ENCODE results near the gene MCTP1.

The MCTP1 gene

DNA sequence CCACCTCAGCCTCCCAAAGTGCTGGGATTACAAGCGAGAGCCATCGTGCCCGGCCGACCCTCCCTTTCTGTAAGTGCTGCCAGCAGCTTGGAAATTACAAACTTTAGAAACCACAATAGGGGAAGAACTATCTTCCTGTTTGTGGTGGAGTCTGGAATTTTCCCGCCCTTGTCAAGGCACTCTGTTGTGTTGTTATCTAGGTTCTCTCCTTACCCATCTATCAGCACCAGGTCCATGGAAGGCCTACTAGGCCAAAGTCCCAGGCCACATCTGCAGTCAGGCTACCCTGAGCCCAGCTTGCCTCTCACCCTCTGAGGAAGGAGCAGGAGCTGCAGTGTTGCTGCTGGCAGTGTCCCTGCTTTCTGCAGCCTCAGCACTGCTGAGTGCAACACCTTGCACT, 214.9 kb downstream of the MCTP1 start:
- no peak overlapping the region for H3K27ac ChIP-seq (ENCODE audit: low read depth, low read length)
- no peaks in the 10 kb centered on the region for H3K36me3 ChIP-seq (ENCODE audit: insufficient read depth, low read length)
- no peaks in the 10 kb centered on the region for H3K27me3 ChIP-seq (ENCODE audit: control insufficient read depth in 1 of 2, insufficient read depth in 2 of 2, low read length in 2 of 2)
- H3K4me1 ChIP-seq (ENCODE audit: insufficient read depth, low read length): no peaks in the 10 kb centered on the region
- H3K9me3 ChIP-seq (ENCODE audit: low read length): no peaks in the 10 kb centered on the region
- H3K4me3 ChIP-seq (ENCODE audit: low read depth in 1 of 2, low read length in 2 of 2): no peak overlapping the region
- no peak overlapping the region for H3K9ac ChIP-seq (ENCODE audit: low read length)

- Histone ChIP-seq H3K27me3 (ENCODE audit: control insufficient read depth in 1 of 2, insufficient read depth in 2 of 2, low read length in 2 of 2) (no peaks in the 10 kb centered on the region), H3K4me3 (ENCODE audit: low read depth in 1 of 2, low read length in 2 of 2) (no peak overlapping the region), H3K36me3 (ENCODE audit: insufficient read depth, low read length) (no peaks in the 10 kb centered on the region), H3K9ac (ENCODE audit: low read length) (no peak overlapping the region), H3K9me3 (ENCODE audit: low read length) (no peaks in the 10 kb centered on the region), H3K4me1 (ENCODE audit: insufficient read depth, low read length) (no peaks in the 10 kb centered on the region), H3K27ac (ENCODE audit: low read depth, low read length) (no peak overlapping the region)
These were observed 215.9 kb downstream of the MCTP1 start for GRCh38 chr5:95069021-95069420.

- H3K4me3 ChIP-seq (ENCODE audit: low read depth in 1 of 2, low read length in 2 of 2): no peak overlapping the region
These were observed 216.5 kb downstream of the MCTP1 start for GRCh38 chr5:95068289-95068910.

DNA sequence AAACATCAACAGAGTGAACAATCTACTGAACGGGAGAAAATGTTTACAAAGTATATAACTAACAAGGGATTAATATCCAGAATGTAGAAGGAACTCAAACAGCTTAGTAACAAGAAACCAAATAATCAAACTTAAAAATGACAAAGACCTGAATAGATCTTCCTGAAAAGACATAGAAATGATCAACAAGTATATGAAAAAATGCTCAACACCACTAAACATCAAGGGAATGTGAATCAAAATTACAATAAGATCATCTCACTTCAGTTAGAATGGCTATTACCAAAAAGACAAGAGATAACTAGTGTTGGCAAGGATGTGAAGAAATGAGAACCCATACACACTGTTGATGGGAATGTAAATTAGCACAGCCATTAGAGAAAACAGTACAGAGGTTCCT, 218.8 kb downstream of the MCTP1 start:
- H3K27me3 ChIP-seq (ENCODE audit: control insufficient read depth in 1 of 2, insufficient read depth in 2 of 2, low read length in 2 of 2): no peaks in the 10 kb centered on the region
- no peaks in the 10 kb centered on the region for H3K4me1 ChIP-seq (ENCODE audit: insufficient read depth, low read length)
- H3K27ac ChIP-seq (ENCODE audit: low read depth, low read length): no peak overlapping the region

More at GRCh38 chr5:95068289-95068910, 216.5 kb downstream of the MCTP1 start:
- no peaks in the 10 kb centered on the region for H3K4me1 ChIP-seq (ENCODE audit: insufficient read depth, low read length)
- no peak overlapping the region for H3K27ac ChIP-seq (ENCODE audit: low read depth, low read length)
- H3K27me3 ChIP-seq (ENCODE audit: control insufficient read depth in 1 of 2, insufficient read depth in 2 of 2, low read length in 2 of 2): no peaks in the 10 kb centered on the region
- no peak overlapping the region for H3K9ac ChIP-seq (ENCODE audit: low read length)
- no peaks in the 10 kb centered on the region for H3K36me3 ChIP-seq (ENCODE audit: insufficient read depth, low read length)
- H3K9me3 ChIP-seq (ENCODE audit: low read length): no peaks in the 10 kb centered on the region

GRCh38 chr5:95063492-95063891, 221.4 kb downstream of the MCTP1 start:
- Histone ChIP-seq H3K36me3 (ENCODE audit: insufficient read depth, low read length) (no peaks in the 10 kb centered on the region), H3K4me1 (ENCODE audit: insufficient read depth, low read length) (no peaks in the 10 kb centered on the region), H3K9me3 (ENCODE audit: low read length) (no peaks in the 10 kb centered on the region), H3K9ac (ENCODE audit: low read length) (no peak overlapping the region), H3K27ac (ENCODE audit: low read depth, low read length) (no peak overlapping the region), H3K4me3 (ENCODE audit: low read depth in 1 of 2, low read length in 2 of 2) (no peak overlapping the region), H3K27me3 (ENCODE audit: control insufficient read depth in 1 of 2, insufficient read depth in 2 of 2, low read length in 2 of 2) (no peaks in the 10 kb centered on the region)

More for the DNA sequence above, 218.8 kb downstream of the MCTP1 start:
- Histone ChIP-seq H3K9me3 (ENCODE audit: low read length) (no peaks in the 10 kb centered on the region), H3K4me3 (ENCODE audit: low read depth in 1 of 2, low read length in 2 of 2) (no peak overlapping the region), H3K9ac (ENCODE audit: low read length) (no peak overlapping the region), H3K36me3 (ENCODE audit: insufficient read depth, low read length) (no peaks in the 10 kb centered on the region)

DNA sequence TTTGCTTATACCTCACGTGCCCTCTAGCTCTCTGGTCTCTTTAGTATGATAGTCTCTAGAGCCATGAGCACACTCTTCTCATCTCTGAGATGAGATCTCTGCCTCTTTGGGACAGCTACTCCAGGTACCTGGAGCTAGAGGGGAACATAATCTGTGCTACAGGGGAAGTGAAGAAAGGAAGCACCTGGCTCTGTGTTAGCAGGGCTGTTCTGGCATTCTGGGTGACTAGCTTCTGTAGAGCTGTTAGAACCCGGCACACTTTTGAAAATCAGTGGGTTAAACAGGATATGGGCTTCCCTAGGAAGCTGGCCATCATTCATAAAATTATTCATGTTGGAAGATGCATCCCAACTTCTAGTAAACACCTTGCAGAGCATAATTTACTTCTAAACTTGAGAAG, 224.8 kb downstream of the MCTP1 start:
- H3K36me3 ChIP-seq (ENCODE audit: insufficient read depth, low read length): no peaks in the 10 kb centered on the region
- H3K27ac ChIP-seq (ENCODE audit: low read depth, low read length): no peak overlapping the region
- H3K9me3 ChIP-seq (ENCODE audit: low read length): no peaks in the 10 kb centered on the region
- H3K27me3 ChIP-seq (ENCODE audit: control insufficient read depth in 1 of 2, insufficient read depth in 2 of 2, low read length in 2 of 2): no peaks in the 10 kb centered on the region
- H3K9ac ChIP-seq (ENCODE audit: low read length): no peak overlapping the region
- H3K4me1 ChIP-seq (ENCODE audit: insufficient read depth, low read length): no peaks in the 10 kb centered on the region
- H3K4me3 ChIP-seq (ENCODE audit: low read depth in 1 of 2, low read length in 2 of 2): no peak overlapping the region

- no peaks in the 10 kb centered on the region for H3K27me3 ChIP-seq (ENCODE audit: control insufficient read depth in 1 of 2, insufficient read depth in 2 of 2, low read length in 2 of 2)
- H3K4me3 ChIP-seq (ENCODE audit: low read depth in 1 of 2, low read length in 2 of 2): no peak overlapping the region
- no peaks in the 10 kb centered on the region for H3K4me1 ChIP-seq (ENCODE audit: insufficient read depth, low read length)
- no peak overlapping the region for H3K9ac ChIP-seq (ENCODE audit: low read length)
- no peaks in the 10 kb centered on the region for H3K9me3 ChIP-seq (ENCODE audit: low read length)
- H3K36me3 ChIP-seq (ENCODE audit: insufficient read depth, low read length): no peaks in the 10 kb centered on the region
- no peak overlapping the region for H3K27ac ChIP-seq (ENCODE audit: low read depth, low read length)
These were observed 225.3 kb downstream of the MCTP1 start for GRCh38 chr5:95059636-95060035.

DNA sequence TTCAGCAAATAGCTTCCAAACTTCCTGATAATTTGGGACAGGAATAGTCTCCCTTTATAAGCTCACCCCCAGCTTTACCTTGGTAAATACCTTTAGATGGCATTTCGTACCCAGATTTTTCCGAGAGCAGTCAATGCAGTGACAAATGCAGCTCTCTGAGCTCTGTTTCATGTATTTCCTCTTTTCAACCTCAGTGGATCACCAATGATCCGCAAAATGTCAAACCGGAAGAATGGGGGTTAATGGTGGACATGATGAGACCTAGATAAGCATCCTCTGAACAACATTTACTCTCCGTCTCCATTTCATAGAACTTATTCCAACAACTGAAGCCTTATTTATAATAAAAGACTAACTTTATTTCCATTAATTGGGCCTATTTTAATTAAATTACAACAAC, 227.3 kb downstream of the MCTP1 start:
- no peaks in the 10 kb centered on the region for H3K9me3 ChIP-seq (ENCODE audit: low read length)
- H3K4me1 ChIP-seq (ENCODE audit: insufficient read depth, low read length): no peaks in the 10 kb centered on the region
- no peak overlapping the region for H3K4me3 ChIP-seq (ENCODE audit: low read depth in 1 of 2, low read length in 2 of 2)
- no peak overlapping the region for H3K27ac ChIP-seq (ENCODE audit: low read depth, low read length)
- H3K27me3 ChIP-seq (ENCODE audit: control insufficient read depth in 1 of 2, insufficient read depth in 2 of 2, low read length in 2 of 2): no peaks in the 10 kb centered on the region
- H3K36me3 ChIP-seq (ENCODE audit: insufficient read depth, low read length): no peaks in the 10 kb centered on the region
- H3K9ac ChIP-seq (ENCODE audit: low read length): no peak overlapping the region

GRCh38 chr5:95053253-95053652, 231.6 kb downstream of the MCTP1 start:
- Histone ChIP-seq H3K27me3 (ENCODE audit: control insufficient read depth in 1 of 2, insufficient read depth in 2 of 2, low read length in 2 of 2) (no peaks in the 10 kb centered on the region), H3K9me3 (ENCODE audit: low read length) (no peaks in the 10 kb centered on the region), H3K4me3 (ENCODE audit: low read depth in 1 of 2, low read length in 2 of 2) (no peak overlapping the region), H3K36me3 (ENCODE audit: insufficient read depth, low read length) (no peaks in the 10 kb centered on the region), H3K27ac (ENCODE audit: low read depth, low read length) (no peak overlapping the region), H3K4me1 (ENCODE audit: insufficient read depth, low read length) (no peaks in the 10 kb centered on the region), H3K9ac (ENCODE audit: low read length) (no peak overlapping the region)

GRCh38 chr5:95050708-95051107, 234.2 kb downstream of the MCTP1 start:
- Histone ChIP-seq H3K9me3 (ENCODE audit: low read length) (no peaks in the 10 kb centered on the region), H3K36me3 (ENCODE audit: insufficient read depth, low read length) (no peaks in the 10 kb centered on the region), H3K4me1 (ENCODE audit: insufficient read depth, low read length) (no peaks in the 10 kb centered on the region), H3K27me3 (ENCODE audit: control insufficient read depth in 1 of 2, insufficient read depth in 2 of 2, low read length in 2 of 2) (no peaks in the 10 kb centered on the region), H3K9ac (ENCODE audit: low read length) (no peak overlapping the region), H3K4me3 (ENCODE audit: low read depth in 1 of 2, low read length in 2 of 2) (no peak overlapping the region), H3K27ac (ENCODE audit: low read depth, low read length) (no peak overlapping the region)

DNA sequence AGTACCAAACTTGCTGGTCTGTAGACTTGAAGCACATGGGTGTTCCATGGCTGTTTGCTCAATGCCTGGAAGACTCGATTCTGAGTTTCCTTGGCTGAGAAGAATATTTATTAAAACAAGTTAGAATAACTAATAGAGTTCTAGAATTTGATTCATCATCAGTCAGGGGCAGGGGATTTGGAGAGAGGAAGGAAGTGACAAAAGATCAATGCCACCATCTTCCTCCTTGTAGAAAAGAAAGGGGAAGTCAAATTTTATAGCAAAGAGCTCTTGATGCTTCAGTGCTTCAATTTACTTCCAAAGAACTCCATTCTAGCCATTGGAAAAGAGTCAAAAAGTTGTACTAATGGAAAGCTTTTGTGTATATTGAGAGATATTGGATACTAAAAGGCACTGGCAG, 236.3 kb downstream of the MCTP1 start:
- Histone ChIP-seq H3K36me3 (ENCODE audit: insufficient read depth, low read length) (no peaks in the 10 kb centered on the region), H3K9ac (ENCODE audit: low read length) (no peak overlapping the region), H3K27ac (ENCODE audit: low read depth, low read length) (no peak overlapping the region), H3K4me3 (ENCODE audit: low read depth in 1 of 2, low read length in 2 of 2) (no peak overlapping the region), H3K27me3 (ENCODE audit: control insufficient read depth in 1 of 2, insufficient read depth in 2 of 2, low read length in 2 of 2) (no peaks in the 10 kb centered on the region), H3K4me1 (ENCODE audit: insufficient read depth, low read length) (no peaks in the 10 kb centered on the region), H3K9me3 (ENCODE audit: low read length) (no peaks in the 10 kb centered on the region)

DNA sequence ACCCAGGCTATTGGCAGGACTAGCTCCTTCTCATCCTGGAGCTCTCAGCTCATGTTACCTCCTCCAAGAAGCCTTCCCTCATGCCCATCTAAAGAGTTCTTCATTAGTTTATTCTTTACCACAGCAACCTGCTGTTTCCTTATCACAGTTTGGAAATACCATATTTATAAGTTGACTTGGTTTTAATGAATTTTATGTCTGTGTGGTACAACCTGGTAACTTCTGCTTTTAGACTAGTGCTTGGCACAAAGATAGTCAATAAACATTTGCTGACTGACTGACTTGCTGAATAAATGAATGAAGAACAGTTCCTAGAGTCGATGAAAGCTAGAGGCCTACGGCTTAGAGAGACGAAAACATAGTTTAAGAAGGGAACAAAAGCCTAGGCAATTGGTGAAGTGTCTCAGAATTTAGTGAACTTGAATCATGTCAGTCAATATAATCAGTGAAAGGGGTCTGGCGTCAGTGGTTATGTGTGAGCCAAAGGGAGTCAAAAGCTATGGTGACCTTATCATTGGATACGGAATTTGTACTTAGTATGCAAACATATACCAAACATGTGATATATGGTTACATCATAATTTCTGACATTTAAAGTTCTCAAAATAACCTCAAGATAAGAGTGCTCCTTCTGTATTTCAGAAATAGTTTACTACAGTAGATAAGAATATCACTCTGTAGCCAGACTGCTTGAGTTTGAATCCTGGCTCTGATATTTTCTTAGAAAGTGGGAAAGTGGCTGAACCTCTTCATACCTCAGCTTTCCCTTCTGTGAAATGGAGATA, 239.5 kb downstream of the MCTP1 start:
- no peaks in the 10 kb centered on the region for H3K4me1 ChIP-seq (ENCODE audit: insufficient read depth, low read length)
- no peak overlapping the region for H3K9ac ChIP-seq (ENCODE audit: low read length)
- H3K27me3 ChIP-seq (ENCODE audit: control insufficient read depth in 1 of 2, insufficient read depth in 2 of 2, low read length in 2 of 2): no peaks in the 10 kb centered on the region
- H3K9me3 ChIP-seq (ENCODE audit: low read length): no peaks in the 10 kb centered on the region
- no peak overlapping the region for H3K4me3 ChIP-seq (ENCODE audit: low read depth in 1 of 2, low read length in 2 of 2)
- no peak overlapping the region for H3K27ac ChIP-seq (ENCODE audit: low read depth, low read length)
- no peaks in the 10 kb centered on the region for H3K36me3 ChIP-seq (ENCODE audit: insufficient read depth, low read length)

Data from muscle layer of colon (tissue), 2 donors.